GM12878 (cell line): ENCODE measurements around the gene INSL3. TPM values are rescaled to one million over a fixed set of nuclear protein-coding genes. Genes with fewer than 3 reads are reported as not detected.
A peak's percentile ranks its signal among the peaks of the same experiment; 100 is the strongest.

Source experiments
- BACH1 ChIP-seq: fragments of 450-650 bp; IDR thresholded peaks from 2 replicates; pipeline ENCODE4 v1.6.1; 2017; ENCODE audit warnings: mild to moderate bottlenecking, borderline replicate concordance
- CHD4 ChIP-seq: fragments of 200-600 bp; sonication (generic); IDR thresholded peaks from 2 replicates; pipeline ENCODE4 v1.6.1; 2016; ENCODE audit warnings: mild to moderate bottlenecking
- EZH2 ChIP-seq: IDR thresholded peaks from 2 replicates; pipeline ENCODE4 v1.6.1; 2012; ENCODE audit warnings: low read depth, mild to moderate bottlenecking, control low read depth, inconsistent platforms, low read length, borderline replicate concordance; ENCODE audit not compliant: control insufficient read depth
- LARP7 ChIP-seq: fragments of 450-650 bp; IDR thresholded peaks from 2 replicates; pipeline ENCODE4 v1.6.1; 2017; ENCODE audit warnings: mild to moderate bottlenecking
- MTA3 ChIP-seq: IDR thresholded peaks from 2 replicates; pipeline ENCODE4 v1.6.1; 2012; ENCODE audit warnings: low read length, inconsistent platforms, borderline replicate concordance
- MXI1 ChIP-seq: fragments of 150-350 bp; IDR thresholded peaks from 2 replicates; pipeline ENCODE4 v1.6.1; 2011; ENCODE audit warnings: low read depth, mild to moderate bottlenecking, inconsistent platforms, low read length, improper control_type of control experiment
- MYC ChIP-seq: IDR thresholded peaks from 2 replicates; pipeline ENCODE4 v1.6.1; 2011; ENCODE audit warnings: mild to moderate bottlenecking, low read length, moderate library complexity, inconsistent platforms; ENCODE audit not compliant: insufficient read depth, insufficient replicate concordance, insufficient read length, severe bottlenecking
- POU2F2 ChIP-seq: IDR thresholded peaks from 3 replicates; pipeline ENCODE4 v1.6.1; 2011; ENCODE audit warnings: low read depth, mild to moderate bottlenecking, low read length, borderline replicate concordance
- RFX5 ChIP-seq: IDR thresholded peaks from 2 replicates; pipeline ENCODE4 v1.6.1; 2011; ENCODE audit warnings: low read depth, low read length, improper control_type of control experiment
- SUZ12 ChIP-seq: fragments of 200-600 bp; sonication (generic); IDR thresholded peaks from one replicate; pipeline ENCODE4 v1.6.1; 2018; ENCODE audit warnings: antibody characterized with exemption, mild to moderate bottlenecking; ENCODE audit not compliant: unreplicated experiment
- TARDBP ChIP-seq: IDR thresholded peaks from 2 replicates; pipeline ENCODE4 v1.6.1; 2016; ENCODE audit warnings: borderline replicate concordance
- TCF3 ChIP-seq: IDR thresholded peaks from 2 replicates; pipeline ENCODE4 v1.6.1; 2012; ENCODE audit warnings: low read depth, mild to moderate bottlenecking, low read length, borderline replicate concordance; ENCODE audit not compliant: insufficient read depth
- ZNF207 ChIP-seq: fragments of 450-650 bp; IDR thresholded peaks from 2 replicates; pipeline ENCODE4 v1.6.1; 2014; ENCODE audit warnings: antibody characterized with exemption, mild to moderate bottlenecking, borderline replicate concordance
- polyA plus RNA-seq, 11 experiments: library from polyadenylated mRNA; depleted of rRNA in 4 of 11; unstranded in 6 of 11; stranded (reverse) in 5 of 11; fragments of >200 nt; fragmentation: Nextera tagmentation in 4 of 11; fragmentation: Illumina TruSeq in 1 of 11; extraction: Ambion mirVana in 4 of 11; extraction: Trizol in 1 of 11; gene quantifications; 1 replicate in 1 of 11; 2 replicates in 10 of 11; pipeline versions ENCODE4 v1.2.1 to v1.2.3, GENCODE V29; 2011 to 2016; ENCODE audit warnings: inconsistent platforms in 2 of 11, missing spikeins in 2 of 11, low read depth in 1 of 11
- total RNA-seq, 4 experiments: library from RNA; depleted of rRNA in 3 of 4; stranded (reverse); fragments of >200 nt in 3 of 4; fragmentation: Illumina TruSeq in 1 of 4; extraction: Trizol in 1 of 4; gene quantifications; 2 replicates each; pipeline versions ENCODE4 v1.2.1 to v1.2.3, GENCODE V29; 2013 to 2021
- TF ChIP-seq, protein P1 (sequence below): fragments of 450-650 bp; formaldehyde crosslinking; IDR thresholded peaks from 2 replicates; pipeline ENCODE4 v1.4.0; 2020; ENCODE audit warnings: mild to moderate bottlenecking, moderate library complexity
- TF ChIP-seq, protein P2 (sequence below): fragments of 150-350 bp; IDR thresholded peaks from 2 replicates; pipeline ENCODE4 v1.6.1; 2016; ENCODE audit warnings: low read depth, low read length
- TF ChIP-seq, protein P3 (sequence below): IDR thresholded peaks from 2 replicates; pipeline ENCODE4 v1.6.1; 2011; ENCODE audit warnings: mild to moderate bottlenecking, low read depth, low read length, moderate library complexity; ENCODE audit not compliant: insufficient replicate concordance
- TF ChIP-seq, protein P4 (sequence below): fragments of 450-650 bp; formaldehyde crosslinking; IDR thresholded peaks from 2 replicates; pipeline ENCODE4 v1.5.0; 2022; ENCODE audit warnings: mild to moderate bottlenecking, missing genetic modification characterization

The INSL3 gene
- total and polyA plus RNA-seq, 10 of the 15 experiments (the other 5 are each of a cell fraction or from before 2014, with no cell fraction given): 0.27 to 1.9 (median 0.70) TPM

DNA sequence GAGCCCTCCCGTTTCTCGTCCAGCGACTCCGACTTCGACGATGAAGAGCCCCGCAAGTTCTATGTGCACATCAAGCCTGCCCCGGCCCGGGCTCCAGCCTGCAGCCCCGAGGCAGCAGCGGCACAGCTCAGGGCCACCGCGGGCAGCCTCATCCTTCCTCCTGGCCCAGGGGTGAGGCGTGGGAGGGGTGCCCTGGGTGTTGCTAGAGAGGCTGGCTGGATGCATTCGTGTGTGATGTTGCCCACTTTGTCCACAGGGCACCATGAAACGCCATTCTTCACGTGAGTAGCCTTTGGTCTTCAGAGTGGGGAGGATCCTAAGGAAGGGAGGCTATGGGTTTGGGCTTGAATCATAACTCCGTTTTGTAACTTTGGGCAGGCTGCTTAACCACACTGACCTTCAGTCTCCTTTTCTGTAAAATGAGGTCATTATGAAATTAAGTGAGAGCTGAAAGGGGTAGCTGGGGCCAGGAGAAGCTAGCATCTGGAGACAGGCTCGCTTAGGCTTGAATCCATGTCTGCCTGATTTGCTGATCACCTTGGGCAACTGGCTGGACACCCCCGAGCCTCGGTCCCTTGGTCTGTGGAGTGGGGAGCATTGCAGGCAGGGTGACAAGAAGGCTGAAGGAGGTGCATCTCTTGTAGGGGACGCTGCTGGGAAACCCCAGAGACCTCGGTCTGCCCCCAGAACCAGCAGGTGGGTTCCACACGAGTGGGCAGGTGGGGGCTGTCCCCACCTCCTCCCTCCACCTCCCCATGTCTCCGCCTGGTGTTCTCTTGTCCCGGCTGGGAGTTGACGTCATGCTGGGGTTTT, 45.1 kb downstream of the INSL3 start (continued):
- TF ChIP-seq, protein P1, sequence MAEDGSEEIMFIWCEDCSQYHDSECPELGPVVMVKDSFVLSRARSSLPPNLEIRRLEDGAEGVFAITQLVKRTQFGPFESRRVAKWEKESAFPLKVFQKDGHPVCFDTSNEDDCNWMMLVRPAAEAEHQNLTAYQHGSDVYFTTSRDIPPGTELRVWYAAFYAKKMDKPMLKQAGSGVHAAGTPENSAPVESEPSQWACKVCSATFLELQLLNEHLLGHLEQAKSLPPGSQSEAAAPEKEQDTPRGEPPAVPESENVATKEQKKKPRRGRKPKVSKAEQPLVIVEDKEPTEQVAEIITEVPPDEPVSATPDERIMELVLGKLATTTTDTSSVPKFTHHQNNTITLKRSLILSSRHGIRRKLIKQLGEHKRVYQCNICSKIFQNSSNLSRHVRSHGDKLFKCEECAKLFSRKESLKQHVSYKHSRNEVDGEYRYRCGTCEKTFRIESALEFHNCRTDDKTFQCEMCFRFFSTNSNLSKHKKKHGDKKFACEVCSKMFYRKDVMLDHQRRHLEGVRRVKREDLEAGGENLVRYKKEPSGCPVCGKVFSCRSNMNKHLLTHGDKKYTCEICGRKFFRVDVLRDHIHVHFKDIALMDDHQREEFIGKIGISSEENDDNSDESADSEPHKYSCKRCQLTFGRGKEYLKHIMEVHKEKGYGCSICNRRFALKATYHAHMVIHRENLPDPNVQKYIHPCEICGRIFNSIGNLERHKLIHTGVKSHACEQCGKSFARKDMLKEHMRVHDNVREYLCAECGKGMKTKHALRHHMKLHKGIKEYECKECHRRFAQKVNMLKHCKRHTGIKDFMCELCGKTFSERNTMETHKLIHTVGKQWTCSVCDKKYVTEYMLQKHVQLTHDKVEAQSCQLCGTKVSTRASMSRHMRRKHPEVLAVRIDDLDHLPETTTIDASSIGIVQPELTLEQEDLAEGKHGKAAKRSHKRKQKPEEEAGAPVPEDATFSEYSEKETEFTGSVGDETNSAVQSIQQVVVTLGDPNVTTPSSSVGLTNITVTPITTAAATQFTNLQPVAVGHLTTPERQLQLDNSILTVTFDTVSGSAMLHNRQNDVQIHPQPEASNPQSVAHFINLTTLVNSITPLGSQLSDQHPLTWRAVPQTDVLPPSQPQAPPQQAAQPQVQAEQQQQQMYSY (CRISPR knock-in tag): no peak
- TF ChIP-seq, protein P2, sequence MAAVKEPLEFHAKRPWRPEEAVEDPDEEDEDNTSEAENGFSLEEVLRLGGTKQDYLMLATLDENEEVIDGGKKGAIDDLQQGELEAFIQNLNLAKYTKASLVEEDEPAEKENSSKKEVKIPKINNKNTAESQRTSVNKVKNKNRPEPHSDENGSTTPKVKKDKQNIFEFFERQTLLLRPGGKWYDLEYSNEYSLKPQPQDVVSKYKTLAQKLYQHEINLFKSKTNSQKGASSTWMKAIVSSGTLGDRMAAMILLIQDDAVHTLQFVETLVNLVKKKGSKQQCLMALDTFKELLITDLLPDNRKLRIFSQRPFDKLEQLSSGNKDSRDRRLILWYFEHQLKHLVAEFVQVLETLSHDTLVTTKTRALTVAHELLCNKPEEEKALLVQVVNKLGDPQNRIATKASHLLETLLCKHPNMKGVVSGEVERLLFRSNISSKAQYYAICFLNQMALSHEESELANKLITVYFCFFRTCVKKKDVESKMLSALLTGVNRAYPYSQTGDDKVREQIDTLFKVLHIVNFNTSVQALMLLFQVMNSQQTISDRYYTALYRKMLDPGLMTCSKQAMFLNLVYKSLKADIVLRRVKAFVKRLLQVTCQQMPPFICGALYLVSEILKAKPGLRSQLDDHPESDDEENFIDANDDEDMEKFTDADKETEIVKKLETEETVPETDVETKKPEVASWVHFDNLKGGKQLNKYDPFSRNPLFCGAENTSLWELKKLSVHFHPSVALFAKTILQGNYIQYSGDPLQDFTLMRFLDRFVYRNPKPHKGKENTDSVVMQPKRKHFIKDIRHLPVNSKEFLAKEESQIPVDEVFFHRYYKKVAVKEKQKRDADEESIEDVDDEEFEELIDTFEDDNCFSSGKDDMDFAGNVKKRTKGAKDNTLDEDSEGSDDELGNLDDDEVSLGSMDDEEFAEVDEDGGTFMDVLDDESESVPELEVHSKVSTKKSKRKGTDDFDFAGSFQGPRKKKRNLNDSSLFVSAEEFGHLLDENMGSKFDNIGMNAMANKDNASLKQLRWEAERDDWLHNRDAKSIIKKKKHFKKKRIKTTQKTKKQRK: no peak
- TF ChIP-seq SUZ12 (no peak), MTA3 (peak; percentile 48; the same call in 1 of the 2 replicates), TCF3 (peak; percentile 99), LARP7 (no peak), ZNF207 (no peak; the same call in 1 of the 2 replicates), MXI1 (no peak), RFX5 (no peak), BACH1 (peak; percentile 61; the same call in 1 of the 2 replicates), TARDBP (0 out of 2 replicates have a peak, but pooled peaks have one; percentile 14), POU2F2 (peak; percentile 73; the same call in 1 of the 3 replicates), MYC (no peak), CHD4 (no peak), EZH2 (no peak)
- TF ChIP-seq, protein P3, sequence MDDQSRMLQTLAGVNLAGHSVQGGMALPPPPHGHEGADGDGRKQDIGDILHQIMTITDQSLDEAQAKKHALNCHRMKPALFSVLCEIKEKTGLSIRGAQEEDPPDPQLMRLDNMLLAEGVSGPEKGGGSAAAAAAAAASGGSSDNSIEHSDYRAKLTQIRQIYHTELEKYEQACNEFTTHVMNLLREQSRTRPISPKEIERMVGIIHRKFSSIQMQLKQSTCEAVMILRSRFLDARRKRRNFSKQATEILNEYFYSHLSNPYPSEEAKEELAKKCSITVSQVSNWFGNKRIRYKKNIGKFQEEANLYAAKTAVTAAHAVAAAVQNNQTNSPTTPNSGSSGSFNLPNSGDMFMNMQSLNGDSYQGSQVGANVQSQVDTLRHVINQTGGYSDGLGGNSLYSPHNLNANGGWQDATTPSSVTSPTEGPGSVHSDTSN: no peak
- TF ChIP-seq, protein P4, sequence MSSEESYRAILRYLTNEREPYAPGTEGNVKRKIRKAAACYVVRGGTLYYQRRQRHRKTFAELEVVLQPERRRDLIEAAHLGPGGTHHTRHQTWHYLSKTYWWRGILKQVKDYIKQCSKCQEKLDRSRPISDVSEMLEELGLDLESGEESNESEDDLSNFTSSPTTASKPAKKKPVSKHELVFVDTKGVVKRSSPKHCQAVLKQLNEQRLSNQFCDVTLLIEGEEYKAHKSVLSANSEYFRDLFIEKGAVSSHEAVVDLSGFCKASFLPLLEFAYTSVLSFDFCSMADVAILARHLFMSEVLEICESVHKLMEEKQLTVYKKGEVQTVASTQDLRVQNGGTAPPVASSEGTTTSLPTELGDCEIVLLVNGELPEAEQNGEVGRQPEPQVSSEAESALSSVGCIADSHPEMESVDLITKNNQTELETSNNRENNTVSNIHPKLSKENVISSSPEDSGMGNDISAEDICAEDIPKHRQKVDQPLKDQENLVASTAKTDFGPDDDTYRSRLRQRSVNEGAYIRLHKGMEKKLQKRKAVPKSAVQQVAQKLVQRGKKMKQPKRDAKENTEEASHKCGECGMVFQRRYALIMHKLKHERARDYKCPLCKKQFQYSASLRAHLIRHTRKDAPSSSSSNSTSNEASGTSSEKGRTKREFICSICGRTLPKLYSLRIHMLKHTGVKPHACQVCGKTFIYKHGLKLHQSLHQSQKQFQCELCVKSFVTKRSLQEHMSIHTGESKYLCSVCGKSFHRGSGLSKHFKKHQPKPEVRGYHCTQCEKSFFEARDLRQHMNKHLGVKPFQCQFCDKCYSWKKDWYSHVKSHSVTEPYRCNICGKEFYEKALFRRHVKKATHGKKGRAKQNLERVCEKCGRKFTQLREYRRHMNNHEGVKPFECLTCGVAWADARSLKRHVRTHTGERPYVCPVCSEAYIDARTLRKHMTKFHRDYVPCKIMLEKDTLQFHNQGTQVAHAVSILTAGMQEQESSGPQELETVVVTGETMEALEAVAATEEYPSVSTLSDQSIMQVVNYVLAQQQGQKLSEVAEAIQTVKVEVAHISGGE: no peak
